ENCODE measurements around the gene ANKRD23. TPM values are rescaled to one million over a fixed set of nuclear protein-coding genes. Genes with fewer than 3 reads are reported as not detected.

The ANKRD23 gene
- total and polyA plus RNA-seq, 2 of the 13 experiments (the other 11 are each of a cell fraction or from before 2014, with no cell fraction given): 1.5 to 1.6 TPM

GRCh38 chr2:96816127-96816835 is 27.5 kb downstream of the ANKRD23 start, which contains the start of gene CNNM3 (continued):
- TF ChIP-seq SALL1 (CRISPR knock-in tag; IDR thresholded peaks at IDR 0.05): peak; percentile 87
- TF ChIP-seq NKX3-1 (CRISPR knock-in tag; IDR thresholded peaks at IDR 0.05): 0 out of 2 replicates have a peak, but pooled peaks have one; percentile 0
- 0 out of 2 replicates have a peak, but pooled peaks have one; percentile 66 for TF ChIP-seq FUBP1 (CRISPR knock-in tag; IDR thresholded peaks at IDR 0.05; ENCODE audit: borderline replicate concordance)
- TF ChIP-seq ZNF703 (CRISPR knock-in tag; IDR thresholded peaks at IDR 0.05; ENCODE audit: borderline replicate concordance): no peak
- peak; percentile 67 for TF ChIP-seq SRSF1 (optimal IDR thresholded peaks at IDR 0.05; ENCODE audit: low read depth, low read length)
- TF ChIP-seq STAG1 (CRISPR knock-in tag; IDR thresholded peaks at IDR 0.05): peak; percentile 36
- peak; percentile 52; the same call in 1 of the 2 replicates for TF ChIP-seq ZNF441 (CRISPR knock-in tag; IDR thresholded peaks at IDR 0.05; ENCODE audit: borderline replicate concordance)
- peak; percentile 62; the same call in 1 of the 2 replicates for TF ChIP-seq SAFB2 (CRISPR knock-in tag; IDR thresholded peaks at IDR 0.05; ENCODE audit: borderline replicate concordance, low read depth)
- TF ChIP-seq BATF2 (CRISPR knock-in tag; IDR thresholded peaks at IDR 0.05): no peak
- TF ChIP-seq SRSF4 (IDR thresholded peaks at IDR 0.05; ENCODE audit: low read depth, low read length, poor library complexity, severe bottlenecking): peak; percentile 60
- 0 out of 2 replicates have a peak, but pooled peaks have one; percentile 54 for TF ChIP-seq MXD3 (CRISPR knock-in tag; IDR thresholded peaks at IDR 0.05)
- no peak for TF ChIP-seq AGO1 (IDR thresholded peaks at IDR 0.05; ENCODE audit: low read depth, low read length, poor library complexity, severe bottlenecking)
- no peak for TF ChIP-seq CBX2 (IDR thresholded peaks at IDR 0.05; ENCODE audit: low read depth, low read length)
- TF ChIP-seq CBX2 (CRISPR knock-in tag; IDR thresholded peaks at IDR 0.05; ENCODE audit: low read depth): 0 out of 2 replicates have a peak, but pooled peaks have one; percentile 34
- TF ChIP-seq CREBL2 (CRISPR knock-in tag; IDR thresholded peaks at IDR 0.05; ENCODE audit: borderline replicate concordance): peak; percentile 32; the same call in 1 of the 2 replicates
- no peak; the same call in 1 of the 2 replicates for TF ChIP-seq ZNF672 (CRISPR knock-in tag; IDR thresholded peaks at IDR 0.05)
- TF ChIP-seq ZNF142 (CRISPR knock-in tag; IDR thresholded peaks at IDR 0.05): peak; percentile 65; the same call in 1 of the 2 replicates

All from HepG2 (cell line).